ENCODE data around the gene TMEM126A. TPM values are rescaled to one million over a fixed set of nuclear protein-coding genes. Genes with fewer than 3 reads are reported as not detected.

Gene TMEM126A
- total and polyA plus RNA-seq, 2 of the 13 experiments (the other 11 are each of a cell fraction or from before 2014, with no cell fraction given): 59.5 to 66.9 TPM

GRCh38 chr11:85664615-85665481, 17.1 kb downstream of the TMEM126A start, which contains the start of gene CREBZF (continued):
- TF ChIP-seq SKIL (CRISPR knock-in tag; IDR thresholded peaks at IDR 0.05; ENCODE audit: borderline replicate concordance) (no peak), ZNF775 (CRISPR knock-in tag; IDR thresholded peaks at IDR 0.05; ENCODE audit: borderline replicate concordance) (no peak), KDM2A (CRISPR knock-in tag; IDR thresholded peaks at IDR 0.05; ENCODE audit: borderline replicate concordance, low read depth) (peak; percentile 90), ZBED4 (CRISPR knock-in tag; IDR thresholded peaks at IDR 0.05; ENCODE audit: borderline replicate concordance) (no peak), WIZ (CRISPR knock-in tag; IDR thresholded peaks at IDR 0.05) (peak; percentile 73; the same call in 1 of the 2 replicates), NR2F2 (IDR thresholded peaks at IDR 0.05; ENCODE audit: borderline replicate concordance, low read depth) (0 out of 2 replicates have a peak, but pooled peaks have one; percentile 12), MAZ (IDR thresholded peaks at IDR 0.05; ENCODE audit: borderline replicate concordance, low read depth, low read length) (no peak), MAZ (CRISPR knock-in tag; IDR thresholded peaks at IDR 0.05; ENCODE audit: low read depth) (peak; percentile 37), BRD4 (CRISPR knock-in tag; IDR thresholded peaks at IDR 0.05) (peak; percentile 36; the same call in 1 of the 2 replicates), SNAPC4 (CRISPR knock-in tag; IDR thresholded peaks at IDR 0.05) (peak; percentile 89), NONO (IDR thresholded peaks at IDR 0.05) (no peak), NONO (CRISPR knock-in tag; conservative IDR thresholded peaks at IDR 0.05) (peak; percentile 17; the same call in 1 of the 2 replicates), ZHX1 (CRISPR knock-in tag; IDR thresholded peaks at IDR 0.05; ENCODE audit: low read depth) (0 out of 2 replicates have a peak, but pooled peaks have one; percentile 32)

All from HepG2 (cell line).